ENCODE data around the gene GPR107.

DNA sequence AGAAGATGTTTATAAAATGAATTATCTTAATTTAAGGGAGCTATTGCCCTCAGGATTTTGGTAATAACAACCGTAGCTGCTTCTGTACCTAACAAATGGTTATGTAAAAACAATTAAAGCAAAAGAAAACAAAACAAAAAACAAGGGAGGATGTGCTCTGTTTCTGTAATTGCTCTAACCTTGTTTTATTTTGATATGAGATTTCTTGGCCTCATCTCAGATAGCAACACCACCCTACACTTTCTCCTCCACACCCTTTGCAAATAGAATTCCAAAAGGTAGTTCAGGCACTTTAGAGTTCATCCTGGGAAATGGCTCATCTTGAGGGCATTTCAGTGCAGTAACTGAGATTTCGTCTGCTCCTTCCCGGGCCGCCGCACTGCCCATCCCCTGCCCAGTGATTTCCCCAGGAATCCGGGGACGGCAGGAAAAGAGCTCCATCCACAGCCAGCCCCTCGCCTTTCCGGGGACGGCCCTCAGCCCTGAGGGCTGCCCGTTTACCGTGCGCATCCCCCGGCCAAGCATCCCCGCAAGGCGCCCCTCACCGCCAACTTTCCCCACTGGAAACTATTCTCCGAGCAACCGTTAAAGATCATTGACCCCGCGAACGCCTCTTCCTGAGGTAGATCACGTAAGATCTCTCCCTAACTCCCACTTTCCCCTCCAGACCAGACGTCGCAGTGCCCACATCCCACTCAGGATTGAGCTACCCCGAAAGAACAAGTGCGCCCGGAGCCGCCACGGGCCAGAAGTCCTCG lies 11.9 kb upstream of the GPR107 start:
- TF ChIP-seq, protein P1, sequence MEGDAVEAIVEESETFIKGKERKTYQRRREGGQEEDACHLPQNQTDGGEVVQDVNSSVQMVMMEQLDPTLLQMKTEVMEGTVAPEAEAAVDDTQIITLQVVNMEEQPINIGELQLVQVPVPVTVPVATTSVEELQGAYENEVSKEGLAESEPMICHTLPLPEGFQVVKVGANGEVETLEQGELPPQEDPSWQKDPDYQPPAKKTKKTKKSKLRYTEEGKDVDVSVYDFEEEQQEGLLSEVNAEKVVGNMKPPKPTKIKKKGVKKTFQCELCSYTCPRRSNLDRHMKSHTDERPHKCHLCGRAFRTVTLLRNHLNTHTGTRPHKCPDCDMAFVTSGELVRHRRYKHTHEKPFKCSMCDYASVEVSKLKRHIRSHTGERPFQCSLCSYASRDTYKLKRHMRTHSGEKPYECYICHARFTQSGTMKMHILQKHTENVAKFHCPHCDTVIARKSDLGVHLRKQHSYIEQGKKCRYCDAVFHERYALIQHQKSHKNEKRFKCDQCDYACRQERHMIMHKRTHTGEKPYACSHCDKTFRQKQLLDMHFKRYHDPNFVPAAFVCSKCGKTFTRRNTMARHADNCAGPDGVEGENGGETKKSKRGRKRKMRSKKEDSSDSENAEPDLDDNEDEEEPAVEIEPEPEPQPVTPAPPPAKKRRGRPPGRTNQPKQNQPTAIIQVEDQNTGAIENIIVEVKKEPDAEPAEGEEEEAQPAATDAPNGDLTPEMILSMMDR (IDR thresholded peaks at IDR 0.05; ENCODE audit: poor library complexity), result no peak
- TF ChIP-seq EZH2 (IDR thresholded peaks at IDR 0.05; ENCODE audit: borderline replicate concordance), result no peak

Data from hepatocyte (in vitro differentiated cells).